Placental epithelial cell (primary cell): ENCODE data around the gene VN1R5. TPM values are rescaled to one million over a fixed set of nuclear protein-coding genes. Genes with fewer than 3 reads are reported as not detected.

Experiments used
- small RNA-seq: library from RNA; depleted of rRNA; stranded (forward); fragments of <200 nt; gene quantifications from one replicate; pipeline ENCODE3, GENCODE V24; 2012
- total RNA-seq: library from RNA; depleted of rRNA; stranded (reverse); fragments of >200 nt; gene quantifications from 2 replicates; pipeline ENCODE4 v1.2.3, GENCODE V29; 2012

VN1R5 gene
- not detected in 2 replicates for total RNA-seq

DNA sequence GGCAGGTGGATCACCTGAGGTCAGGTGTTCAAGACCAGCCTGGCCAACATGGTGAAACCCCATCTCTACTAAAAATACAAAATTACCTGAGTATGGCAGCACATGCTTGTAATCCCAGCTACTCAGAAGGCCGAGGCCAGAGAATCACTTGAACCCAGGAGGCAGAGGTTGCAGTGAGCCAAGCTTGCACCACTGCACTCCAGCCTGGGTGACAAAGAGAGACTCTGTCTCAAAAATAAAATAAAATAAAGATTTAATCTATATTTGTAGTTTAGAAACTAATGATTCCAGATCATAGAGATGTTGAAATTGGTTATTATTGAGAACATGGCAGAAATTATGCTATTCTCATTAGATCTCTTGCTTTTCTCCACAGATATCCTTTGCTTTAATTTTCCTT lies at the start of gene VN1R5:
TSS of gene VN1R5 (plus strand) at position 301 of the 400 bp plus-strand sequence.

Small RNAs within 50 kb of the gene (small RNA-seq; reads per million reads assigned to genes)
- not detected for gene RF00019

Other genes starting within 250 kb of the VN1R5 start
- 2.0 and 3.1 TPM in 2 replicates for gene ZNF695, start 248.0 kb upstream of the VN1R5 start, total RNA-seq
- gene ZNF670, start 177.3 kb upstream of the VN1R5 start, total RNA-seq = 0.79 and 2.1 TPM in 2 replicates
- gene ZNF669, start 151.7 kb upstream of the VN1R5 start, total RNA-seq = 6.9 and 9.4 TPM in 2 replicates
- 48.3 and 63.2 TPM in 2 replicates for gene ZNF124, start 84.1 kb upstream of the VN1R5 start, total RNA-seq
- gene ZNF496, start 75.8 kb downstream of the VN1R5 start, total RNA-seq = 33.8 and 34.7 TPM in 2 replicates
- 1.2 and 4.9 TPM in 2 replicates for gene NLRP3, start 160.1 kb downstream of the VN1R5 start, total RNA-seq
- not detected in 2 replicates for gene OR2B11, start 202.0 kb downstream of the VN1R5 start, total RNA-seq